GM23338 (cell line): ENCODE measurements around the gene GPR37L1. TPM values are rescaled to one million over a fixed set of nuclear protein-coding genes. Genes with fewer than 3 reads are reported as not detected.

ENCODE experiments used
- ATAC-seq: fragments of 200-7000 bp; cut with Tn5 transposase; 3 replicates; pipeline ENCODE4 v1.9.1; 2020
- DNase-seq: peaks from one replicate; pipeline ENCODE4 v3.0.0-alpha.2; 2015; ENCODE audit warnings: low spot score
- H2AFZ ChIP-seq: fragments of 200-600 bp; sonication (generic); 2 replicates; pipeline ENCODE4 v1.8.0; 2016; ENCODE audit warnings: antibody characterized with exemption, mild to moderate bottlenecking, moderate library complexity
- H3F3A ChIP-seq: fragments of 200-600 bp; sonication (generic); replicated peaks from 2 replicates; pipeline ENCODE4 v1.8.0; 2017; ENCODE audit warnings: antibody characterized with exemption, mixed run types, low read depth
- H3K27ac ChIP-seq: fragments of 200-600 bp; sonication (generic); 2 replicates; pipeline ENCODE4 v1.6.1; 2016; ENCODE audit warnings: low read depth
- H3K27me3 ChIP-seq: fragments of 200-600 bp; sonication (generic); 2 replicates; pipeline ENCODE4 v1.8.0; 2016; ENCODE audit warnings: mild to moderate bottlenecking, mixed run types, moderate library complexity; ENCODE audit not compliant: insufficient read depth
- H3K36me3 ChIP-seq: fragments of 200-600 bp; sonication (generic); 2 replicates; pipeline ENCODE4 v1.8.0; 2016; ENCODE audit warnings: mild to moderate bottlenecking; ENCODE audit not compliant: insufficient read depth
- H3K4me1 ChIP-seq: fragments of 200-600 bp; sonication (generic); 2 replicates; pipeline ENCODE4 v1.8.0; 2016; ENCODE audit warnings: mild to moderate bottlenecking, moderate library complexity; ENCODE audit not compliant: insufficient read depth
- H3K4me2 ChIP-seq: fragments of 200-600 bp; sonication (generic); 2 replicates; pipeline ENCODE4 v1.7.1; 2017; ENCODE audit warnings: mixed run types
- H3K4me3 ChIP-seq: fragments of 200-600 bp; sonication (generic); 2 replicates; pipeline ENCODE4 v1.6.1; 2016; ENCODE audit warnings: mixed run types
- H3K79me2 ChIP-seq: fragments of 200-600 bp; sonication (generic); replicated peaks from 2 replicates; pipeline ENCODE4 v1.8.0; 2017; ENCODE audit warnings: mild to moderate bottlenecking; ENCODE audit not compliant: insufficient read depth
- H3K9me2 ChIP-seq: fragments of 200-600 bp; sonication (generic); 2 replicates; pipeline ENCODE4 v1.8.0; 2017; ENCODE audit not compliant: insufficient read depth
- H4K20me1 ChIP-seq: fragments of 200-600 bp; sonication (generic); replicated peaks from 2 replicates; pipeline ENCODE4 v1.8.0; 2017; ENCODE audit warnings: mild to moderate bottlenecking; ENCODE audit not compliant: insufficient read depth
- H3K27ac Mint-ChIP-seq: 2 replicates; pipeline ENCODE4 v1.8.0; 2020; ENCODE audit warnings: inconsistent platforms, mild to moderate bottlenecking, moderate library complexity, mixed read lengths
- H3K27me3 Mint-ChIP-seq: 3 replicates; pipeline ENCODE4 v1.8.0; 2022; ENCODE audit warnings: low read depth, mild to moderate bottlenecking, moderate library complexity, mixed read lengths, inconsistent platforms; ENCODE audit not compliant: insufficient read depth, poor library complexity
- H3K36me3 Mint-ChIP-seq: 3 replicates; pipeline ENCODE4 v1.8.0; 2021; ENCODE audit warnings: low read depth, mild to moderate bottlenecking, inconsistent platforms, moderate library complexity, mixed read lengths
- H3K4me1 Mint-ChIP-seq: 3 replicates; pipeline ENCODE4 v1.8.0; 2020; ENCODE audit warnings: mild to moderate bottlenecking, inconsistent platforms, mixed read lengths
- H3K4me3 Mint-ChIP-seq: 3 replicates; pipeline ENCODE4 v1.8.0; 2021; ENCODE audit warnings: moderate library complexity, mild to moderate bottlenecking, inconsistent platforms, mixed read lengths
- H3K9me3 Mint-ChIP-seq: 3 replicates; pipeline ENCODE4 v1.8.0; 2020; ENCODE audit warnings: moderate library complexity, mild to moderate bottlenecking, inconsistent platforms, mixed read lengths
- CREB1 ChIP-seq: fragments of 250-450 bp; sonication (Bioruptor Pico); IDR thresholded peaks from 2 replicates; pipeline ENCODE4 v1.5.0; 2020; ENCODE audit warnings: low read depth, mild to moderate bottlenecking, moderate library complexity
- EZH2 ChIP-seq: fragments of 200-600 bp; sonication (generic); IDR thresholded peaks from one replicate; pipeline ENCODE4 v1.8.0; 2017; ENCODE audit warnings: antibody characterized with exemption, mild to moderate bottlenecking, low read depth; ENCODE audit not compliant: unreplicated experiment
- EZH2phosphoT487 ChIP-seq: fragments of 200-600 bp; sonication (generic); IDR thresholded peaks from one replicate; pipeline ENCODE4 v1.8.1; 2018; ENCODE audit warnings: antibody characterized with exemption; ENCODE audit not compliant: unreplicated experiment
- JUNB ChIP-seq: IDR thresholded peaks from one replicate; pipeline ENCODE4 v1.6.1; 2016; ENCODE audit warnings: antibody characterized with exemption; ENCODE audit not compliant: unreplicated experiment
- NANOG ChIP-seq: IDR thresholded peaks from 2 replicates; pipeline ENCODE4 v1.6.1; 2016; ENCODE audit warnings: antibody characterized with exemption, borderline replicate concordance
- POLR2AphosphoS5 ChIP-seq: IDR thresholded peaks from 2 replicates; pipeline ENCODE4 v1.6.1; 2016; ENCODE audit warnings: antibody characterized with exemption, low read depth
- STAT1 ChIP-seq: IDR thresholded peaks from one replicate; pipeline ENCODE4 v1.6.1; 2016; ENCODE audit warnings: antibody characterized with exemption; ENCODE audit not compliant: unreplicated experiment
- ZNF114 ChIP-seq: fragments of 250-450 bp; sonication (Bioruptor Pico); IDR thresholded peaks from 2 replicates; pipeline ENCODE4 v1.5.0; 2020; ENCODE audit warnings: mild to moderate bottlenecking, moderate library complexity
- ZNF331 ChIP-seq: fragments of 250-450 bp; sonication (Bioruptor Pico); IDR thresholded peaks from 2 replicates; pipeline ENCODE4 v1.5.0; 2020; ENCODE audit warnings: low read depth, mild to moderate bottlenecking, moderate library complexity
- polyA plus RNA-seq: library from polyadenylated mRNA; unstranded; fragments of >200 nt; fragmentation: Nextera tagmentation; extraction: Ambion mirVana; gene quantifications from 2 replicates; pipeline ENCODE4 v1.2.1, GENCODE V29; 2016
- total RNA-seq: library from RNA; depleted of rRNA; stranded (reverse); fragments of >200 nt; shearing (Covaris generic); gene quantifications from 2 replicates; pipeline ENCODE4 v1.2.3, GENCODE V29; 2014
- TF ChIP-seq, protein P1 (sequence below): IDR thresholded peaks from one replicate; pipeline ENCODE4 v1.6.1; 2018; ENCODE audit warnings: antibody characterized with exemption; ENCODE audit not compliant: unreplicated experiment
- TF ChIP-seq, protein P2 (sequence below): fragments of 250-450 bp; sonication (Bioruptor Pico); IDR thresholded peaks from 2 replicates; pipeline ENCODE4 v1.5.0; 2020; ENCODE audit warnings: mild to moderate bottlenecking, moderate library complexity
- TF ChIP-seq, protein P3 (sequence below), 2 experiments: fragments of 200-600 bp in 1 of 2; sonication (generic) in 1 of 2; conservative IDR thresholded peaks; 2 replicates each; pipeline versions ENCODE4 v1.5.1 to v1.6.1; 2016 to 2017; ENCODE audit warnings: antibody characterized with exemption in 2 of 2, low read depth in 2 of 2, mild to moderate bottlenecking in 2 of 2, moderate library complexity in 1 of 2
- TF ChIP-seq, protein P4 (sequence below): IDR thresholded peaks from 2 replicates; pipeline ENCODE4 v1.6.1; 2016; ENCODE audit warnings: antibody characterized with exemption

GPR37L1 gene
- total and polyA plus RNA-seq, 2 experiments from 2014 or later = 0.08 to 0.21 TPM

GRCh38 chr1:202127836-202128622 lies 5.3 kb downstream of the GPR37L1 start:
- Mint-ChIP-seq H3K9me3 (no peaks in the 10 kb centered on the region; the same call in 2 of the 3 replicates), H3K27ac (no peak overlapping the region), H3K4me1 (peaks cover 15% of the 10 kb centered on the region), H3K27me3 (peaks cover 11% of the 10 kb centered on the region), H3K36me3 (peaks cover 6% of the 10 kb centered on the region), H3K4me3 (no peak overlapping the region)
- no peak for DNase-seq
- Histone ChIP-seq H3K4me2 (no peak overlapping the region), H3K79me2 (no peaks in the 10 kb centered on the region), H3K4me3 (no peak overlapping the region), H3K27me3 (no peaks in the 10 kb centered on the region), H3K27ac (no peak overlapping the region), H3K9me2 (no peaks in the 10 kb centered on the region), H3F3A (no peaks in the 10 kb centered on the region), H4K20me1 (no peaks in the 10 kb centered on the region), H3K4me1 (no peaks in the 10 kb centered on the region; the same call in 1 of the 2 replicates), H2AFZ (no peak overlapping the region), H3K36me3 (no peaks in the 10 kb centered on the region; the same call in 1 of the 2 replicates)
- TF ChIP-seq POLR2AphosphoS5 (no peak), EZH2phosphoT487 (no peak), JUNB (no peak), ZNF331 (CRISPR knock-in tag) (no peak), STAT1 (no peak), CREB1 (CRISPR knock-in tag) (no peak), NANOG (no peak), EZH2 (no peak), ZNF114 (CRISPR knock-in tag) (no peak)
- TF ChIP-seq, protein P1, sequence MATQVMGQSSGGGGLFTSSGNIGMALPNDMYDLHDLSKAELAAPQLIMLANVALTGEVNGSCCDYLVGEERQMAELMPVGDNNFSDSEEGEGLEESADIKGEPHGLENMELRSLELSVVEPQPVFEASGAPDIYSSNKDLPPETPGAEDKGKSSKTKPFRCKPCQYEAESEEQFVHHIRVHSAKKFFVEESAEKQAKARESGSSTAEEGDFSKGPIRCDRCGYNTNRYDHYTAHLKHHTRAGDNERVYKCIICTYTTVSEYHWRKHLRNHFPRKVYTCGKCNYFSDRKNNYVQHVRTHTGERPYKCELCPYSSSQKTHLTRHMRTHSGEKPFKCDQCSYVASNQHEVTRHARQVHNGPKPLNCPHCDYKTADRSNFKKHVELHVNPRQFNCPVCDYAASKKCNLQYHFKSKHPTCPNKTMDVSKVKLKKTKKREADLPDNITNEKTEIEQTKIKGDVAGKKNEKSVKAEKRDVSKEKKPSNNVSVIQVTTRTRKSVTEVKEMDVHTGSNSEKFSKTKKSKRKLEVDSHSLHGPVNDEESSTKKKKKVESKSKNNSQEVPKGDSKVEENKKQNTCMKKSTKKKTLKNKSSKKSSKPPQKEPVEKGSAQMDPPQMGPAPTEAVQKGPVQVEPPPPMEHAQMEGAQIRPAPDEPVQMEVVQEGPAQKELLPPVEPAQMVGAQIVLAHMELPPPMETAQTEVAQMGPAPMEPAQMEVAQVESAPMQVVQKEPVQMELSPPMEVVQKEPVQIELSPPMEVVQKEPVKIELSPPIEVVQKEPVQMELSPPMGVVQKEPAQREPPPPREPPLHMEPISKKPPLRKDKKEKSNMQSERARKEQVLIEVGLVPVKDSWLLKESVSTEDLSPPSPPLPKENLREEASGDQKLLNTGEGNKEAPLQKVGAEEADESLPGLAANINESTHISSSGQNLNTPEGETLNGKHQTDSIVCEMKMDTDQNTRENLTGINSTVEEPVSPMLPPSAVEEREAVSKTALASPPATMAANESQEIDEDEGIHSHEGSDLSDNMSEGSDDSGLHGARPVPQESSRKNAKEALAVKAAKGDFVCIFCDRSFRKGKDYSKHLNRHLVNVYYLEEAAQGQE = no peak
- TF ChIP-seq, protein P2, sequence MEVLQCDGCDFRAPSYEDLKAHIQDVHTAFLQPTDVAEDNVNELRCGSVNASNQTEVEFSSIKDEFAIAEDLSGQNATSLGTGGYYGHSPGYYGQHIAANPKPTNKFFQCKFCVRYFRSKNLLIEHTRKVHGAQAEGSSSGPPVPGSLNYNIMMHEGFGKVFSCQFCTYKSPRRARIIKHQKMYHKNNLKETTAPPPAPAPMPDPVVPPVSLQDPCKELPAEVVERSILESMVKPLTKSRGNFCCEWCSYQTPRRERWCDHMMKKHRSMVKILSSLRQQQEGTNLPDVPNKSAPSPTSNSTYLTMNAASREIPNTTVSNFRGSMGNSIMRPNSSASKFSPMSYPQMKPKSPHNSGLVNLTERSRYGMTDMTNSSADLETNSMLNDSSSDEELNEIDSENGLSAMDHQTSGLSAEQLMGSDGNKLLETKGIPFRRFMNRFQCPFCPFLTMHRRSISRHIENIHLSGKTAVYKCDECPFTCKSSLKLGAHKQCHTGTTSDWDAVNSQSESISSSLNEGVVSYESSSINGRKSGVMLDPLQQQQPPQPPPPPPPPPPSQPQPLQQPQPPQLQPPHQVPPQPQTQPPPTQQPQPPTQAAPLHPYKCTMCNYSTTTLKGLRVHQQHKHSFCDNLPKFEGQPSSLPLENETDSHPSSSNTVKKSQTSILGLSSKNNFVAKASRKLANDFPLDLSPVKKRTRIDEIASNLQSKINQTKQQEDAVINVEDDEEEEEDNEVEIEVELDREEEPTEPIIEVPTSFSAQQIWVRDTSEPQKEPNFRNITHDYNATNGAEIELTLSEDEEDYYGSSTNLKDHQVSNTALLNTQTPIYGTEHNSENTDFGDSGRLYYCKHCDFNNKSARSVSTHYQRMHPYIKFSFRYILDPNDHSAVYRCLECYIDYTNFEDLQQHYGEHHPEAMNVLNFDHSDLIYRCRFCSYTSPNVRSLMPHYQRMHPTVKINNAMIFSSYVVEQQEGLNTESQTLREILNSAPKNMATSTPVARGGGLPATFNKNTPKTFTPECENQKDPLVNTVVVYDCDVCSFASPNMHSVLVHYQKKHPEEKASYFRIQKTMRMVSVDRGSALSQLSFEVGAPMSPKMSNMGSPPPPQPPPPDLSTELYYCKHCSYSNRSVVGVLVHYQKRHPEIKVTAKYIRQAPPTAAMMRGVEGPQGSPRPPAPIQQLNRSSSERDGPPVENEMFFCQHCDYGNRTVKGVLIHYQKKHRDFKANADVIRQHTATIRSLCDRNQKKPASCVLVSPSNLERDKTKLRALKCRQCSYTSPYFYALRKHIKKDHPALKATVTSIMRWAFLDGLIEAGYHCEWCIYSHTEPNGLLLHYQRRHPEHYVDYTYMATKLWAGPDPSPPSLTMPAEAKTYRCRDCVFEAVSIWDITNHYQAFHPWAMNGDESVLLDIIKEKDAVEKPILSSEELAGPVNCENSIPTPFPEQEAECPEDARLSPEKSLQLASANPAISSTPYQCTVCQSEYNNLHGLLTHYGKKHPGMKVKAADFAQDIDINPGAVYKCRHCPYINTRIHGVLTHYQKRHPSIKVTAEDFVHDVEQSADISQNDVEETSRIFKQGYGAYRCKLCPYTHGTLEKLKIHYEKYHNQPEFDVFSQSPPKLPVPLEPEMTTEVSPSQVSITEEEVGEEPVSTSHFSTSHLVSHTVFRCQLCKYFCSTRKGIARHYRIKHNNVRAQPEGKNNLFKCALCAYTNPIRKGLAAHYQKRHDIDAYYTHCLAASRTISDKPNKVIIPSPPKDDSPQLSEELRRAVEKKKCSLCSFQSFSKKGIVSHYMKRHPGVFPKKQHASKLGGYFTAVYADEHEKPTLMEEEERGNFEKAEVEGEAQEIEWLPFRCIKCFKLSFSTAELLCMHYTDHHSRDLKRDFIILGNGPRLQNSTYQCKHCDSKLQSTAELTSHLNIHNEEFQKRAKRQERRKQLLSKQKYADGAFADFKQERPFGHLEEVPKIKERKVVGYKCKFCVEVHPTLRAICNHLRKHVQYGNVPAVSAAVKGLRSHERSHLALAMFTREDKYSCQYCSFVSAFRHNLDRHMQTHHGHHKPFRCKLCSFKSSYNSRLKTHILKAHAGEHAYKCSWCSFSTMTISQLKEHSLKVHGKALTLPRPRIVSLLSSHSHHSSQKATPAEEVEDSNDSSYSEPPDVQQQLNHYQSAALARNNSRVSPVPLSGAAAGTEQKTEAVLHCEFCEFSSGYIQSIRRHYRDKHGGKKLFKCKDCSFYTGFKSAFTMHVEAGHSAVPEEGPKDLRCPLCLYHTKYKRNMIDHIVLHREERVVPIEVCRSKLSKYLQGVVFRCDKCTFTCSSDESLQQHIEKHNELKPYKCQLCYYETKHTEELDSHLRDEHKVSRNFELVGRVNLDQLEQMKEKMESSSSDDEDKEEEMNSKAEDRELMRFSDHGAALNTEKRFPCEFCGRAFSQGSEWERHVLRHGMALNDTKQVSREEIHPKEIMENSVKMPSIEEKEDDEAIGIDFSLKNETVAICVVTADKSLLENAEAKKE (CRISPR knock-in tag) = no peak
- TF ChIP-seq, protein P3, sequence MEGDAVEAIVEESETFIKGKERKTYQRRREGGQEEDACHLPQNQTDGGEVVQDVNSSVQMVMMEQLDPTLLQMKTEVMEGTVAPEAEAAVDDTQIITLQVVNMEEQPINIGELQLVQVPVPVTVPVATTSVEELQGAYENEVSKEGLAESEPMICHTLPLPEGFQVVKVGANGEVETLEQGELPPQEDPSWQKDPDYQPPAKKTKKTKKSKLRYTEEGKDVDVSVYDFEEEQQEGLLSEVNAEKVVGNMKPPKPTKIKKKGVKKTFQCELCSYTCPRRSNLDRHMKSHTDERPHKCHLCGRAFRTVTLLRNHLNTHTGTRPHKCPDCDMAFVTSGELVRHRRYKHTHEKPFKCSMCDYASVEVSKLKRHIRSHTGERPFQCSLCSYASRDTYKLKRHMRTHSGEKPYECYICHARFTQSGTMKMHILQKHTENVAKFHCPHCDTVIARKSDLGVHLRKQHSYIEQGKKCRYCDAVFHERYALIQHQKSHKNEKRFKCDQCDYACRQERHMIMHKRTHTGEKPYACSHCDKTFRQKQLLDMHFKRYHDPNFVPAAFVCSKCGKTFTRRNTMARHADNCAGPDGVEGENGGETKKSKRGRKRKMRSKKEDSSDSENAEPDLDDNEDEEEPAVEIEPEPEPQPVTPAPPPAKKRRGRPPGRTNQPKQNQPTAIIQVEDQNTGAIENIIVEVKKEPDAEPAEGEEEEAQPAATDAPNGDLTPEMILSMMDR (conservative IDR thresholded peaks at IDR 0.05; ENCODE audit: low read depth in 2 of 2) = no peak
- TF ChIP-seq, protein P4, sequence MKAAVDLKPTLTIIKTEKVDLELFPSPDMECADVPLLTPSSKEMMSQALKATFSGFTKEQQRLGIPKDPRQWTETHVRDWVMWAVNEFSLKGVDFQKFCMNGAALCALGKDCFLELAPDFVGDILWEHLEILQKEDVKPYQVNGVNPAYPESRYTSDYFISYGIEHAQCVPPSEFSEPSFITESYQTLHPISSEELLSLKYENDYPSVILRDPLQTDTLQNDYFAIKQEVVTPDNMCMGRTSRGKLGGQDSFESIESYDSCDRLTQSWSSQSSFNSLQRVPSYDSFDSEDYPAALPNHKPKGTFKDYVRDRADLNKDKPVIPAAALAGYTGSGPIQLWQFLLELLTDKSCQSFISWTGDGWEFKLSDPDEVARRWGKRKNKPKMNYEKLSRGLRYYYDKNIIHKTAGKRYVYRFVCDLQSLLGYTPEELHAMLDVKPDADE = no peak
- ATAC-seq = no peak
